ENCODE data around the gene SFMBT1.

SFMBT1 gene

GRCh38 chr3:53082736-53083135 lies 36.9 kb upstream of the SFMBT1 start:
- Histone ChIP-seq H3K36me3 (ENCODE audit: control insufficient read depth in 2 of 2, insufficient read depth in 1 of 2, low read length in 2 of 2) (no peaks in the 10 kb centered on the region), H3K9me3 (ENCODE audit: control insufficient read depth, insufficient read depth, low read depth, low read length) (no peaks in the 10 kb centered on the region), H3K4me3 (ENCODE audit: low read depth, low read length) (no peak overlapping the region), H3K4me1 (ENCODE audit: control insufficient read depth, insufficient read depth, low read length) (no peaks in the 10 kb centered on the region), H3K27ac (ENCODE audit: extremely low read depth, low read depth, low read length) (no peak overlapping the region)
- ChIA-PET POLR2A (no interaction called here), CTCF (no interaction called here)
- TF ChIP-seq KLF10 (tag by site-specific recombination; IDR thresholded peaks at IDR 0.05) (no peak), ZNF626 (tag by site-specific recombination; IDR thresholded peaks at IDR 0.05) (no peak), ZNF302 (tag by site-specific recombination; IDR thresholded peaks at IDR 0.05; ENCODE audit: low read depth) (no peak), SP3 (tag by site-specific recombination; IDR thresholded peaks at IDR 0.05) (no peak), HIC1 (tag by site-specific recombination; IDR thresholded peaks at IDR 0.05) (no peak), ZNF266 (tag by site-specific recombination; IDR thresholded peaks at IDR 0.05; ENCODE audit: low read depth) (no peak), ZNF223 (tag by site-specific recombination; IDR thresholded peaks at IDR 0.05) (no peak)

GRCh38 chr3:53081318-53081717 lies 35.4 kb upstream of the SFMBT1 start:
- POLR2A ChIA-PET = no interaction called here

More at GRCh38 chr3:53081318-53081717, 35.4 kb upstream of the SFMBT1 start:
- no peaks in the 10 kb centered on the region for H3K4me1 ChIP-seq (ENCODE audit: control insufficient read depth, insufficient read depth, low read length)
- no peaks in the 10 kb centered on the region for H3K36me3 ChIP-seq (ENCODE audit: control insufficient read depth in 2 of 2, insufficient read depth in 1 of 2, low read length in 2 of 2)
- H3K4me3 ChIP-seq (ENCODE audit: low read depth, low read length) = no peak overlapping the region
- no peak overlapping the region for H3K27ac ChIP-seq (ENCODE audit: extremely low read depth, low read depth, low read length)
- no peaks in the 10 kb centered on the region for H3K9me3 ChIP-seq (ENCODE audit: control insufficient read depth, insufficient read depth, low read depth, low read length)
- TF ChIP-seq ZNF404 (tag by site-specific recombination; IDR thresholded peaks at IDR 0.05) = no peak
- TF ChIP-seq KLF9 (tag by site-specific recombination; IDR thresholded peaks at IDR 0.05; ENCODE audit: low read depth) = no peak
- no peak for TF ChIP-seq ZNF621 (tag by site-specific recombination; IDR thresholded peaks at IDR 0.05)
- no peak for TF ChIP-seq ZNF184 (tag by site-specific recombination; IDR thresholded peaks at IDR 0.05)
- no peak for TF ChIP-seq ZNF785 (tag by site-specific recombination; IDR thresholded peaks at IDR 0.05)
- no peak for TF ChIP-seq ZNF121 (tag by site-specific recombination; IDR thresholded peaks at IDR 0.05)
- TF ChIP-seq ZNF174 (tag by site-specific recombination; IDR thresholded peaks at IDR 0.05) = no peak
- no peak for TF ChIP-seq TSHZ1 (tag by site-specific recombination; IDR thresholded peaks at IDR 0.05; ENCODE audit: borderline replicate concordance)
- TF ChIP-seq ZNF341 (tag by site-specific recombination; IDR thresholded peaks at IDR 0.05; ENCODE audit: low read depth) = peak; percentile 46; the same call in 1 of the 2 replicates
- TF ChIP-seq MZF1 (tag by site-specific recombination; IDR thresholded peaks at IDR 0.05; ENCODE audit: borderline replicate concordance) = no peak
- 0 out of 2 replicates have a peak, but pooled peaks have one; percentile 12 for TF ChIP-seq ZBTB20 (tag by site-specific recombination; IDR thresholded peaks at IDR 0.05)
- TF ChIP-seq ZNF610 (tag by site-specific recombination; IDR thresholded peaks at IDR 0.05; ENCODE audit: borderline replicate concordance) = no peak
- no peak for TF ChIP-seq REST (tag by site-specific recombination; IDR thresholded peaks at IDR 0.05)
- TF ChIP-seq ZNF645 (tag by site-specific recombination; IDR thresholded peaks at IDR 0.05) = no peak
- no peak for TF ChIP-seq ZNF16 (tag by site-specific recombination; IDR thresholded peaks at IDR 0.05; ENCODE audit: low read depth)
- no peak for TF ChIP-seq ZSCAN5A (tag by site-specific recombination; IDR thresholded peaks at IDR 0.05)
- TF ChIP-seq WT1 (tag by site-specific recombination; IDR thresholded peaks at IDR 0.05) = no peak
- CTCF ChIA-PET = interaction anchor here (1.2 kb wide), 1 partner anchor 10 kb away, joined by 4 read pairs; no protein-coding TSS in a partner anchor

All from HEK293 (cell line).